HTERT RPE-1 (cell line): Measurements from ENCODE around the gene TENT4A.
"Not testable (repeated sequence)": the region's sequence is repeated elsewhere in the genome, so short reads cannot be mapped to it uniquely, and the experiment has no call there.

Experiments used
- in situ Hi-C: fragments of 300-500 bp; cut with MboI; formaldehyde crosslinking; loops from 4 replicates; pipeline ENCODE4 v1.14.3; 2020; ENCODE audit warnings: low sequenced_read_pairs

Gene TENT4A

DNA sequence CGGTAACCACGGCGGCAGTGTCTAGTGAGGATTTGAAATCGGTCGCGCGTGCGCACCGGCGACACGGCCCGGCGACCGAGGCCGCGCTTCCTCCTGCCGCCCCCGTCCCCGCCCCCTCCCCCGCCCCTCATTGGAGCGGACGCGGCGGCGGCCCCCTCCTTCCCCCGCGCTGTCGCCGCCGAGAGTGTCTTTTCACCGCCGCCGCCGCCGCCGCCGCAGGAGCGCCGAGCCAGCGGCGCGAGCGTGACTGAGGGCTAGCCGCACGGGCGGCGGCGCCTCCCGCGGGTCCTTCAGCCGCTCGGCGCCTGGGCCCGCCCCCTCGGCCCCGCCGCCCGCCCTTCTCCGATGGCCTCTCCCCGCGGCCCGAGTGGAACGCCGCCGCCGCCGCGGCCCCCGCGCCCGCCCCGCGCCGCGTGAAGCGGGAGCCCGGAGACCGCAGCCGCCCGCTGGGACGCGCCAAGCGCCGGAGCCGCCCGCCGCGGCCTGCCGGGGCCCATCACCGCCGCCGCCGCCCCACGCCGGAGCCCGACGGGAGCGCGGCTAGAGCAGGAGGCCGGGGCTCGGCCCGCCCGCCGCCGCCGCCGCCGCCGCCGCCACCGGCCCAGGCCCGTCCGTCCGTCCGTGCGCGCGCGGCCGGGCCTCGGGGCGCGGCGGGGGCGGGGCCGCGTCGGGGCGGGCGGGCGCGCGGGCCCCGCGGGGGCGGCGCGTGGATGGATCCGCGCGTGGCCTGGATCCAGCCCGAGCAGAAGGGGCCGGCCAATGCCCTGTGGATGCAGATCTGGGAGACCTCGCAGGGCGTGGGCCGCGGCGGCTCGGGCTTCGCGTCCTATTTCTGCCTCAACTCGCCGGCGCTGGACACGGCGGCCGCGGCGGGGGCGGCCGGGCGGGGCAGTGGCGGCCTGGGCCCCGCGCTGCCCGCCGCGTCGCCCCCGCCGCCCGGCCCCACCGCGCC lies at the start of gene TENT4A:
Gene TENT4A, plus strand, starts transcription at position 159 of the 952 bp plus-strand sequence. Its CDS starts 552 bp downstream, at position 711.
- in situ Hi-C loops = no loop called here

DNA sequence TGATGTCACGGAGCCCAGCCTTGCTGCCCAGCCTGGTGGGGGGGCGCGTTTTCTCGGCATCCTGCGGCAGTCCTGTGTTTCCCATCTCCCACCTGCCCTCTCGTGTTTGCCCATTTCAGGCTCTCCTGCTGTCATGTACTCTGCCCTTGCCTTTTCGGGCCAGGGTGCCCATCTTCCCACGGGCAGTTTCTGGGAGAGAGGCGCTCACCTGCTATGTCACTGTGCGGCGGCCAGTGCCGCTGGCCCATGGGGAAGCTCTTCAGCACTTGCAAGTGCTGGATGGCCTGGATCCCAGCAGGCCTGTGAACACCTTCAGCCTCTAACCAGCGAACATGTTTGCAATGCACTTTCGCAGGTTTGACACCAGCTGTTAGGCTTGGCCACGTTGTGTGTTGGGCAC lies 46.5 kb upstream of the TENT4A start:
- in situ Hi-C loops = no loop called here

DNA sequence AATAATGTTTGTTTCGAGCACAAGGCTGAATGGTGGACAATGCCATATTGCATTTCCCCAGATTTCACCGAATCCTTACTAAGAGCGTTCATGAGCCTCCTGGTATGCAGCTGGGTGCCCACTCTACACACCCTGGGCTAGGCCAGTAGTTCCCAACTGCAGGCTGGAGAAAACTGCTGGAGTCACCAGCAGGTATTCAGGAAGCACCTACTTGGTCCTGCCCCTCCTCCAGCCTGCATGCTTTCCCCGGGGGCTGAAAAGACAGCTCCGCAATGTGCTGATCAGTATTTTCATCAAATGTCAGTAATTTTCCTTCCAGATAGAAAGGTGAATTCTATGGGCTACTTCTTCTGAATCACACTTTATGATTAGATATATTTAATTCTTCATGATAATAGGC lies 45.6 kb upstream of the TENT4A start:
- in situ Hi-C loops = no loop called here

DNA sequence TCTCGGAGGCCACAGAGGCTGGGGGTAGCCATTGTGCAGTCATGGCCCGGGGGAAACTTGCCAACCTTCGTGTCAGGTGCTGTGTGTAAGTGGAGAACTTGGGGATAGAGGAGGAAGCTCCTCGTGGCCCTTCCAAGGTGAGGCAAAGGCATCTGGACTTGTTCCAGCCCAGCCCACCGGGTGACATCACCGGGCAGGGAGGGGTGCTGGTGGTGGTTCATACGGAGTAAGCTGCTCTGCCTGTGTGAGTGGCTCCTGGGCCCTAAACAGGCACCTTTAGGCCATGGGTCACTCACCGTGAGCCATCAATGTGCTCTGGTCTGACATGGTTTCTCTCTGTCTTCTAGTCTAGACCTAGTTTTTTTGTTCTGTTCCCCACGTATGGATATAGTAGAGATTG lies 44.5 kb upstream of the TENT4A start:
- in situ Hi-C loops = not testable (repeated sequence)

DNA sequence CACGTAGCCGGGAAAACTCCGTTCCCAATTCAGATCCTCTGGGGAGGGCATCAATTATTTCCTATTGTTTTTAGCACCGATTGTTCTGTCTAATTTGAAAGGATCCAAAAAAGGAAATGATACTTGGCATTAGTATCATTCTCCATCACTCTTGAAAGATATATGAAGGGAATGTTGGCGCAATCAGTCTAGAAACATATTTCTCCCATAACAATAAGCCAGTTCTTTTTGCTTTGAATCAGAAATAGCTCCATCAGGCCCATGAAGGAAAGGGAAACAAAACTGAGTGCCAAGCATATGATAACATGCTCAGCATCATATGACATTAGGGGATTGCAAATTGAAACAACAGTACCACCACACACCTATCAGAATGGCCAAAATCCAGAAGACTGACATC lies 40.2 kb upstream of the TENT4A start:
- in situ Hi-C loops = no loop called here

DNA sequence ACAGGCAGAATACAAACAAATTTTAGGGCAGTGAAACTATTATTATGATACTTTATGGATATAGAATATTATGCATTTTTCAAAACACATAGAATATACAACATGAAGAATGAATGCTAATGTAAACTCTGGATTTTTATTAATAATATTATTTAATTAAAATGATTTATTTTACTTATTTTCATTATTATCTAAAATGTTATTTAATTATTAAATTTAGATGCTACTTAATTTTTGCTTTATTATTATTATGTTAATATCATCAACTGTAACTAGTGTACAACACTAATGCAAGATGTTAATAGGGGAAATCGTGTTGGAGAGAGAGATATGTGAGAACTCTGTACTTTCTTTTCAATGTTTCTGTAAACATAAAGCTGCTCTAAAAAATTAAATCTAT lies 39.3 kb upstream of the TENT4A start:
- in situ Hi-C loops = no loop called here

DNA sequence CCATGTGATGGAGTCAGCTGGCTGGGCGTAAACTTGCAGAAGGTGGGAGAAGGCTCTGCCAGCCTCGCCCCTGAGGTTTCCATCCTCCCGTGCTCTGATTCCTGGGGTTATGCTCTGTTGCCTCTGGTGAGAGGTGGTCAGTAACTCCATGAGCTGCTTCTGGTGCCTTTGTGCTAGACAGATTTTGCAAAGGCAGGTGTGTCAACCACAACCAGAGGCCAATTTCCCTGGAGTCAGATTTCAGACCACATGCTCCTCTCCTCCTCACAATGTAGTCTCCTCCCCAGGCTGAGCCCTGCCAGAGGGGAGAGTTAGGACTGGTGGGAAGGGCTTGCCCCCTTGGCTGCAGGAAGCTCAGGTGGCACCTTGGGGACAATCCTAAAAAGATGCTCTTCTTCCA lies 38.8 kb upstream of the TENT4A start:
- in situ Hi-C loops = no loop called here

DNA sequence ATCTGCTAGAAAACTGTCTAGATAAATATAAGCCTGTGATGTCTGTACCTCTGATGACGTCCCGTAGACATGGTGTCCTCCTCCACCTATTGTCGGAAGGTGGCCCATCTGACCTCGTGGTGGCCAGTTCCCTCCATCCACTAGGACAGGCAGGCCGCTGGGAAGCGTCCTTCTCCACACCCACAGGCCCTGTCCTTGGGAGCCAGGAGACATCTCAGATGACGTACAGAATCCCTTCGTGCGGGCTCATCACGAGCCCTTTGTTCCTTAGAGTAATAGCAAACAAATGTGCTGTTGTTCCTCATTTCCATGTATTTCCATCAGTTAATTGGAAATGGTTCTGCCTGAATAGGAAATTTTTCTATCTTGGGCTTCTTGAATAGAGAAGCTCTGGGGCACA lies 38.3 kb upstream of the TENT4A start:
- in situ Hi-C loops = no loop called here

DNA sequence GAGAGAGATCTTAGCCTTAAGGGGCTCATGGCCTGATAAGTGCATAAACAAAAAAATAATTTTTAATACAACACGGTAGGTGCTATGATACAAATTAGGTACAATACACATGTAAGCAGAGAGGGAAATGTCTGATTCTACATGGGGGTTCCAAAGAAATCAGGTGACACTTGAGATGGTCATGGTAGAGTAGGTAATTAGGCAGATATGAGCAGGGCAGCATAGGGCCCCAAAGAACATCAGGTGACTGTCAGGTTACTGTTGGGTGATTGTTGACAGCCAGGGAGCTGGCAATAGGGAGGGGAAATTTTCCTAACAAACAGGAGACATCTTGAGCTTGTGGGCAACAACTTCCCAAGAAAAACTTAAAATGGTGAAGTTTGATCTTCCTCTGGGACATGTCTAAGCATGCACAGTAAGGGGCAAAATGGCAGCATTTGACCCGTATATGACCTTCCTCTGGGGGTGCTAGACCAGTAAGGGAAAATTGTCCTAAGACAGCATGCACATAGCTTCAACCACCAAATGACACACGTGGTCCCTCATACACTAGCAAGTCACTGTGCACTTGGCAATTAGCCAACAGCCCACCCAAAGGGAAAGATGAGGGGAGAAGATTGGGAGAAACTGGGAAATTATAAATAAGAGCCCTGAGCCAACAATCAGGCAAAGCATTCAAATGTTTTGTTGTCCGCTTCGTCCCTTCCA lies 37.3 kb upstream of the TENT4A start:
- in situ Hi-C loops = no loop called here

DNA sequence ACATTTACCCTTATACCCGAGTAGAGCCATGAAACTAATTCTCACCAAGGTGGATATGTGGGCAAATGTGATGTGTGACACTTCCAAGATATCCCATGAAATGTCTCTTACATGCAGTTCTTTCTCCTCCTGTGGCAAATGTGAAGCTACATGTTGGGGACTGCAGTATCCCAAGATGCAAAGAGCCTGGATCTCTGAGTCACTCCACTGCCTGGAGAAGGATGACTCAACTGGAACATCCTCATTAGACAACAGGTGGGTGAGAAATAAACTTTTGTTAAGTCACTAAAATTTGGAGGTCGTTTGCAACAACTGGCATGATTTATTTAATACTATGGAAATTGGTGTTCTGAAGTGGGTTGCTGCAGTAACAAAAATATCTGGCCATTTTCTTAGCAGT lies 36.5 kb upstream of the TENT4A start:
- in situ Hi-C loops = no loop called here

DNA sequence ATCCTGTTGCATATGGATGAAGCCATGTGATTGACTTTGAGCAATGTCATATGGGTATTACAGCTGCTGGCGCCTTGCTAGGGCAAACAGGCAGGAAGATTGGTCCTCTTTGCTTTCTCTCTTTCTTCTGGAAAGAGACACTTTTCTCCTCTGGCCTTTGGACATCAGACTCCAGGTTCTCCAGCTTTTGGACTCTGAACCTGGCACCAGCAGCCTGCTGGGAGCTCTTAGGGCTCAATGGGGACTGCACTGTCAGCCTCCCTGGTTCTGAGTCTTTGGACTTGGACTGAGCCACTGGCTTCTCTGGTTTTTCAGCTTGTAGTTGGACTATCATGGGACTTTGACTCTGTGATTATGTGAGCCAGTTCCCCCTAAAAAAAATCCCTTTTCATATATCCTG lies 34.8 kb upstream of the TENT4A start:
- in situ Hi-C loops = no loop called here

DNA sequence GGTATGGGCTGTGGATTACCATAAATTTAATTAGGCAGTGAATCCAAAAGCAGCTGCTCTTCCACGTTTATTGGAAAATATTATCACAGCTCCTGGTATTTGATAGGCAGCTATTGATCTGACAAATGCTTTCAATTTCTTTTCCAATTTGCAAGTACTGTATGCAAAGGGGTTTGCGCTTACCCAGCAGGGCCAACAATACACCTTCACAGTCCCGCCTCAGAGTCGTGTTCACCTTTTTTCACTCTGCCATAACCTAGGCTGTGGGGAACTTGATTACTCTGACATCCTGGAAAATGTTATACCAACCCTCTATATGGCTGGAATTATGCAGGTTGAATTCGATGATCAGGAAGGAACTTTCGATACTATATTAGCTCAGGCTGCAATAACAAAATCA lies 32.3 kb upstream of the TENT4A start:
- in situ Hi-C loops = no loop called here

DNA sequence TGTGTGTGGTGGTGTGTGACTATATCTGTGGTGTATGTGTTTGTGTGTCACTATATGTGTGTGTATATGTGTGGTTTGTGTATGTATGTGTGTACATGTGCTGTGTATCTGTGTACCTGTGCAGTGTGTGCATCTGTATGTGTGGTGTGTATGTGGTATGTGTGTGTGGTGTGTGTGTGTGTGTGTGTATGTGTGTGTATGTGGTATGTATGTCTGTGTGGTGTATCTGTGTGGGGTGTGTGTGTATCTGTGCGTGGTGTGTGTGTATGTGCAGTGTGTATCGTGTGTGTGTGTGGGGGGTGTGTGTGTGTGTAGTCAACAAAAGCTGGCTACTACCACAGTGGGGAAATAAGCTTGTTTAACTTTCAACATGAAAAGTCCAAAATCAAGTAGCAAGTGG lies 31.6 kb upstream of the TENT4A start:
- in situ Hi-C loops = no loop called here

DNA sequence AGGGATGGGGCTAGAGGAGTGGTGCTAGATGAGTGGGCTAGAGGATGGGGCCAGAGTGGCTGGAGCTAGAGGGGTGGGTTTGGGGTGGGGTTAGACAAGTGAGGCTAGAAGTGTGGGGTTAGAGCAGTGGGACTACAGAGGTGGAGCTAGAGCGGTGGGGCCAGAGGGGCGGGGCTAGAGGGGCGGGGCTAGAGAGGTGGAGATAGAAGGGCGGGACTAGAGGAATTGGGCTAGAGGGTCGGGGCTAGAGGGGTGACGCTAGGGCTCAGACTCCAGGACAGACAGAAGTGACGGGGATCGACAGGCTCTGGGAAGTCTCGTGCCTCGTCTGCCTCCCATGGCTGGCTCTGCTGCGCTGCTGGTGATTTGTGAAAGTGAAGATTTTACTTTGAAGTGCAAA lies 31.0 kb upstream of the TENT4A start:
- in situ Hi-C loops = no loop called here

DNA sequence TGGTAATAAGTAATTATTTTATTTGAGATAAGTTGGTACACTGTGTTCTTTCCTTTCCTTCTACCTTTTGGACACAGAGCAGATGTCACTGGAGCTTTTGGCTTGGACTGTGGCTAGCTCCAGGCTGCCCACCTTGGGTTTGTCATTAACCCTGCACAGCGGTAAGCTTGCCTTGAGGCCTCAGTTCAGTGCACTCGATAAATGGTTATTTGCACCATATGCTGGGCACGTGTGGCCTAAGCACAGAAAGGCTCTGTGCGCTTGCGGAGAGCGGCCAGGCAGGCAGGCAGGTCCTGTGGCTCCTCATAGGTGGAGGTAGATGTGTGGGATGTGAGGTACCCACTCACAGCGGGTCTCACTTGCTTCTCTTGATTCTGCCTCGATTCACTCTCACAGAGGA lies 30.0 kb upstream of the TENT4A start:
- in situ Hi-C loops = no loop called here

DNA sequence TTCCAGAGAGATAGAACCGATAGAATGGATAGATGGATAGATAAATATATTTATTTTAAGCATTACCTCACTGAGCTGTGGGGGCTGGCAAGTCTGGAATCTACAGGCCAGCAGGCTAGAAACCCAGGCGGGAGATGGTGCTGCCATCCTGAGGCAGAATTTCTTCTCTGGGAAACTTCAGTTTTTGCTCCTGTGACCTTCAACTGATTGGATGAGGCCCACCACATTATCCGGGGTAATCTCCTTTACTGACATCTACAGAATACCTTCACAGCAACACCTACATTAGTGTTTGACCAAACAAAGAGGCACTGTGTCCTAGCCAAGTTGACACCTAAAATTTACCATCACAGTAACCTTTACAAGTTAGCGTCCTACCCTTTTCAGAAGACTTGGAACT lies 29.2 kb upstream of the TENT4A start:
- in situ Hi-C loops = no loop called here

DNA sequence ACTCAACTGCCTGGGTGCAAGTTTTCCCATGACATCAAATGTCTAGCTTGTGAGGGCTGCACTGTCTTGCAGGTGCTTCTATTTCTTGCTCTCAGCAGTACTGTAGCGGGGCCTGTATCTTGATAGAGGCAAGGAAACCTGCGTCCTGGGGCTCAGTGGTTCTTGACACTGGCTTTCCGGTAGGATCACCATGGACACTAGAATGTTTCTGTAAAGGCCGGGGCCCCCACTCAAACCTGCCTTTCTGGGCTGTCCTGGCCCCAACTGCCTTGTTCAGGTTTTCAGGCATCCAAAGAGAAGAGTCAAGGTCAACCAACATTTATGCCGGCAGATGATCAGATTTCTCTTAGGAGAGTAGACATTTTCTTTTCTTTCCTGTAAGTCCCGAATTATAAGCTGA lies 26.7 kb upstream of the TENT4A start:
- in situ Hi-C loops = no loop called here

DNA sequence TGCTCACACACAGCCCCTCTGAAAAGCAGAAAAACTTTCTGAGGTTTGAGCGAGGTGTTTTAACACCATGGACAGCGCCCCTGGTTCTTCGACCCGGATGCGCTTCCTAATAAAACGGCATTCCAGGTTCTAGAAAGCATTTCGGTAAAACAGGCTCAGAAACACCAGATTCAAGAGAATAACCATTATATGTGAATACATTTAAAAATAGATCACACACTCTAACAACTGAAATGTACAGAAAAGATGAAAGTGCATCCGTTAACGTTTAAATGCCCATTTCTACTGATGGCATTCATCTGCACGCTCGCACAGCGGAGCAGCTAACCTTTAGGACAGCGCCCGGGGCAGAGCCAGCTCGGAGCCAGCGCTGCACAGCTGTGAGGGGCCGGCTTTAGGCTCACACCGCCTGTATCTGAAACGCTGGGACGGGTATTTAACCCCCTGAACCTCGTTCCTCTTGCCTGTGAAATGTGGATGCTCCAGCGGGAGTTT lies 26.3 kb upstream of the TENT4A start:
- in situ Hi-C loops = no loop called here

DNA sequence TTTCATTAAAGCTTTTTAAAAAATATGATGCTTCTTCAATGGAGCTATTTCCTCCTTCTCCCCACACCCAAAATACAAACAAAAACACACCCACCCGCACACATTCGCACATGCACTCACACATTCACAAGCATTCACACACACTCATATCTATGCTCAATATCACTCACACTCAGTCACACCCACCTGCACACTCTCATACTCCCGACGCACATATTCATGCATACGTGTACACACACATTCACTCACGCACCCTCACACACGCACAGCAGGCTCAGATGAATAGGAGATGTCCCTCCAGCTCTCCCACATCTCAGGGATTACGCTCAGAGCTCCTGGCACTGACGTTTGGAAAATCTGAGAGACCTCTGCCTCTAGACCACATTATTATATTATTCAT lies 25.7 kb upstream of the TENT4A start:
- in situ Hi-C loops = no loop called here

DNA sequence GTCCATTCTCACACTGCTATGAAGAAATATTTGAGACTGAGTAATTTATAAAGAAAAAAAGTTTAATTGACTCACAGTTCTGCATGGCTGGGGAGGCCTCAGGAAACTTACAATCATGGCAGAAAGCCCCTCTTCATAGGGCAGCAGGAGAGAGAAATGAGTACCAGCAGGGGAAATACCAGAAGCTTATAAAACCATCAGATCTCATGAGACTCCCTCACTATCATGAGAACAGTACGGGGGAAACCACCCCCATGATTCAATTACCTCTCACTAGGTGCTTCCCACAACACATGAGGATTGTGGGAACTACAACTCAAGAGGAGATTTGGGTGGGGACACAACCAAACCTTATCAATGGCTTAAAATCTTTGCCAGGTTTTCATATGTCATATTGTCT lies 20.3 kb upstream of the TENT4A start:
- in situ Hi-C loops = no loop called here

DNA sequence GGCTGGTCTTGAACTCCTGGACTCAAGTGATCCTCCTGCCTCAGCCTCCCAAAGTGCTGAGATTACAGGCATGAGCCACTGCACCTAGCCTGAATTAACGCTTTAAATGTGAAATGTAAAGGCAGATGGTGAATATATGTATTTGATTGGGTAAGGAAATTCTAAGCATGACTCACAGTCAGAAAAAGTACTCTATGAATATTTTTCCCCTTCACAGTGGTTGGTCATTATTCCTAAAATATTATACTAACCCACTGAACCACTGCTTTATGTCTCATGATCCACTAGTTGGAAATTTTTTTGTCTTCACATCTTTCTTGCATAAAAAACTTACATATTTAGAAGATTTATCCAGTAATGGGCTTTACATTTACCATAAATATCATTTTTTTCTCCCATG lies 14.5 kb upstream of the TENT4A start:
- in situ Hi-C loops = no loop called here

DNA sequence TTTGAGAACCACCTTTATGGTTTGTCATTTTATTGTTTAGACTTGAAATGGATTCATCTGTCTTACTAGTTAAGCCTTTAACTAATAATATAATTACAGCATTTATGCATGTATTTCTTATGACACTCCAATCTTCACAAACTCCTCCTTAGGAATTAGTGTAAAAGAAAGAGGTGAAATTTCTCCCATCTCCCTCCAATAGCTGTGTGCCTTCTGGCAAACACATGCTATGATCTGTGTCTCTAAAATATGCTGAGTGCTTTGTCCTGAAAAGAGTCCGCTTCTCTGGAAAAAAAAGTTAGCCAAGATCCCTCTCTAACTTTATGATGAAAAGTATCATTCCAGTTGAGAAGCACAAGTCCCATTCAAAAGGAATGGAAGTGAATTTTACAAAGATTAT lies 13.9 kb upstream of the TENT4A start:
- in situ Hi-C loops = no loop called here
